IMR-90 (cell line): ENCODE results near the gene VGLL1. TPM values are rescaled to one million over a fixed set of nuclear protein-coding genes. Genes with fewer than 3 reads are reported as not detected.

Experiments
- ATAC-seq: fragments of 200-7000 bp; cut with Tn5 transposase; 2 replicates; pipeline ENCODE4 v1.9.1; 2020; ENCODE audit warnings: low read depth, mild to moderate bottlenecking, moderate library complexity
- BruUV-seq: library from RNA; stranded (reverse); fragments of 400-500 nt; replicated peaks from 2 replicates; lab custom pipeline; 2021; lab: Mats Ljungman, UMichigan
- CTCF ChIA-PET: fragments of 300-600 bp; formaldehyde crosslinking; extraction: SDS; loops from one replicate; lab custom pipeline; 2021; ENCODE audit warnings: antibody characterized with exemption; lab: Yijun Ruan, JAX
- POLR2A ChIA-PET: fragments of 300-600 bp; sonication (Branson Sonifier 250); formaldehyde crosslinking; loops from one replicate; lab custom pipeline; 2022; ENCODE audit warnings: antibody characterized with exemption; ENCODE audit not compliant: unreplicated experiment; lab: Charles Lee
- DNase-seq: peaks from one replicate; pipeline ENCODE4 v3.0.0; 2013
- H2AFZ ChIP-seq: replicated peaks from 2 replicates; pipeline ENCODE3; 2013; ENCODE audit warnings: low read length, mild to moderate bottlenecking; ENCODE audit not compliant: poor library complexity
- H2AK5ac ChIP-seq: 2 replicates; pipeline ENCODE4 v1.6.1; 2013; ENCODE audit warnings: low read depth, low read length, inconsistent platforms
- H2AK9ac ChIP-seq: replicated peaks from 2 replicates; pipeline ENCODE3; 2013; ENCODE audit warnings: mild to moderate bottlenecking, low read depth, low read length, moderate library complexity; ENCODE audit not compliant: poor library complexity
- H2BK120ac ChIP-seq: 2 replicates; pipeline ENCODE4 v1.6.1; 2013; ENCODE audit warnings: low read depth, low read length, inconsistent platforms
- H2BK15ac ChIP-seq: 3 replicates; pipeline ENCODE4 v1.6.1; 2013; ENCODE audit warnings: low read depth, low read length, inconsistent platforms
- H2BK20ac ChIP-seq: 2 replicates; pipeline ENCODE4 v1.6.1; 2013; ENCODE audit warnings: low read depth, mild to moderate bottlenecking, inconsistent platforms, low read length, moderate library complexity
- H2BK5ac ChIP-seq: 2 replicates; pipeline ENCODE4 v1.6.1; 2013; ENCODE audit warnings: mild to moderate bottlenecking, low read depth, low read length, inconsistent platforms; ENCODE audit not compliant: poor library complexity, severe bottlenecking
- H3K14ac ChIP-seq: replicated peaks from 2 replicates; pipeline ENCODE4 v1.6.1; 2013; ENCODE audit warnings: low read depth, low read length, inconsistent platforms
- H3K18ac ChIP-seq: 2 replicates; pipeline ENCODE4 v1.6.1; 2013; ENCODE audit warnings: low read depth, low read length, control low read depth
- H3K23ac ChIP-seq: 2 replicates; pipeline ENCODE4 v1.6.1; 2013; ENCODE audit warnings: low read depth, low read length, inconsistent platforms
- H3K27ac ChIP-seq: 2 replicates; pipeline ENCODE4 v1.5.1; 2013; ENCODE audit warnings: mild to moderate bottlenecking, control low read depth, low read length; ENCODE audit not compliant: insufficient read depth
- H3K27me3 ChIP-seq: 2 replicates; pipeline ENCODE4 v1.6.1; 2013; ENCODE audit warnings: low read length; ENCODE audit not compliant: control insufficient read depth, insufficient read depth
- H3K36me3 ChIP-seq: 2 replicates; pipeline ENCODE4 v1.6.1; 2013; ENCODE audit warnings: low read length, mixed read lengths; ENCODE audit not compliant: control insufficient read depth, insufficient read depth
- H3K4ac ChIP-seq: 2 replicates; pipeline ENCODE4 v1.6.1; 2013; ENCODE audit warnings: low read depth, low read length, inconsistent platforms
- H3K4me1 ChIP-seq: 2 replicates; pipeline ENCODE4 v1.6.1; 2013; ENCODE audit warnings: low read length, mixed read lengths; ENCODE audit not compliant: control insufficient read depth, insufficient read depth
- H3K4me2 ChIP-seq: 2 replicates; pipeline ENCODE4 v1.6.1; 2013; ENCODE audit warnings: low read depth, mild to moderate bottlenecking, control low read depth, low read length, moderate library complexity
- H3K4me3 ChIP-seq: 2 replicates; pipeline ENCODE4 v1.5.1; 2013; ENCODE audit warnings: low read depth, mild to moderate bottlenecking, control low read depth, low read length, moderate library complexity; ENCODE audit not compliant: insufficient read depth
- H3K56ac ChIP-seq: 2 replicates; pipeline ENCODE4 v1.6.1; 2013; ENCODE audit warnings: low read length, inconsistent platforms; ENCODE audit not compliant: insufficient read depth; ENCODE audit errors: extremely low read depth
- H3K79me1 ChIP-seq, 2 experiments: 2 replicates each; pipeline ENCODE4 v1.6.1; 2013; ENCODE audit warnings: low read length in 2 of 2, inconsistent platforms in 1 of 2, low read depth in 1 of 2
- H3K9ac ChIP-seq: 2 replicates; pipeline ENCODE4 v1.6.1; 2013; ENCODE audit warnings: low read depth, low read length, control low read depth
- H3K9me1 ChIP-seq: 2 replicates; pipeline ENCODE4 v1.6.1; 2013; ENCODE audit warnings: low read length, inconsistent platforms; ENCODE audit not compliant: insufficient read depth
- H3K9me3 ChIP-seq: 2 replicates; pipeline ENCODE4 v1.6.1; 2013; ENCODE audit warnings: low read length; ENCODE audit not compliant: control insufficient read depth, insufficient read depth
- H4K20me1 ChIP-seq: 2 replicates; pipeline ENCODE4 v1.6.1; 2013; ENCODE audit warnings: low read length, inconsistent platforms; ENCODE audit not compliant: insufficient read depth
- H4K5ac ChIP-seq: 2 replicates; pipeline ENCODE4 v1.6.1; 2013; ENCODE audit warnings: mild to moderate bottlenecking, low read depth, low read length, control low read depth
- H4K8ac ChIP-seq, 2 experiments: 2 replicates each; pipeline ENCODE4 v1.6.1; 2013; ENCODE audit warnings: low read depth in 2 of 2, low read length in 2 of 2, control low read depth in 1 of 2, inconsistent platforms in 1 of 2
- H4K91ac ChIP-seq: 2 replicates; pipeline ENCODE4 v1.6.1; 2013; ENCODE audit warnings: low read depth, low read length, inconsistent platforms; ENCODE audit not compliant: insufficient read depth
- CEBPB ChIP-seq: IDR thresholded peaks from 2 replicates; pipeline ENCODE4 v1.6.1; 2012; ENCODE audit warnings: low read depth, low read length, improper control_type of control experiment
- FOS ChIP-seq: fragments of 150-350 bp; IDR thresholded peaks from 2 replicates; pipeline ENCODE4 v1.6.1; 2016; ENCODE audit warnings: low read depth, low read length
- MAFK ChIP-seq: IDR thresholded peaks from 2 replicates; pipeline ENCODE4 v1.6.1; 2012; ENCODE audit warnings: low read depth, low read length, improper control_type of control experiment
- MAZ ChIP-seq: IDR thresholded peaks from 2 replicates; pipeline ENCODE4 v1.6.1; 2012; ENCODE audit warnings: low read depth, mild to moderate bottlenecking, low read length, improper control_type of control experiment, moderate library complexity, borderline replicate concordance
- MXI1 ChIP-seq: IDR thresholded peaks from 2 replicates; pipeline ENCODE4 v1.6.1; 2012; ENCODE audit warnings: low read depth, mild to moderate bottlenecking, low read length, moderate library complexity, borderline replicate concordance
- POLR2A ChIP-seq: IDR thresholded peaks from 2 replicates; pipeline ENCODE4 v1.6.1; 2012; ENCODE audit warnings: mild to moderate bottlenecking, low read depth, low read length
- RAD21 ChIP-seq: IDR thresholded peaks from 2 replicates; pipeline ENCODE4 v1.6.1; 2012; ENCODE audit warnings: low read length, improper control_type of control experiment
- RCOR1 ChIP-seq: IDR thresholded peaks from 2 replicates; pipeline ENCODE4 v1.6.1; 2012; ENCODE audit warnings: mild to moderate bottlenecking, low read length, improper control_type of control experiment; ENCODE audit not compliant: insufficient replicate concordance
- WGBS, 2 experiments: methylation state at CpG; one replicate each; pipeline versions ENCODE4 v1.1.5 to v1.1.7; 2013; ENCODE audit warnings: missing lambda C conversion rate in 2 of 2; ENCODE audit not compliant: insufficient read length in 1 of 2; ENCODE audit errors: extremely low coverage in 2 of 2; 5-methylcytosine and 5-hydroxymethylcytosine counted together
- dilution Hi-C: fragments of 300-500 bp; cut with HindIII; formaldehyde crosslinking; loops from one replicate; pipeline ENCODE4 v1.14.3; 2018; ENCODE audit warnings: low sequenced_read_pairs; ENCODE audit not compliant: unreplicated experiment
- in situ Hi-C: fragments of 300-500 bp; cut with MboI; formaldehyde crosslinking; loops from 3 replicates; pipeline ENCODE4 v1.14.3; 2019; ENCODE audit warnings: low sequenced_read_pairs, inconsistent platforms, mixed read lengths
- intact Hi-C: fragments of 100-400 bp; cut with micrococcal nuclease; formaldehyde crosslinking; loops from 2 replicates; pipeline ENCODE4 v1.10.0; 2022
- polyA plus RNA-seq, 3 experiments: library from polyadenylated mRNA; depleted of rRNA; stranded (reverse); fragments of >200 nt; gene quantifications; 2 replicates each; pipeline ENCODE4 v1.2.3, GENCODE V29; 2012; ENCODE audit warnings: low replicate concordance in 1 of 3
- total RNA-seq: library from RNA; depleted of rRNA; stranded (reverse); fragments of >200 nt; gene quantifications from 2 replicates; pipeline ENCODE4 v1.2.3, GENCODE V29; 2012
- TF ChIP-seq, protein P1 (sequence below): fragments of 150-350 bp; IDR thresholded peaks from 2 replicates; pipeline ENCODE4 v1.6.1; 2016; ENCODE audit warnings: low read depth, mild to moderate bottlenecking, low read length, moderate library complexity, borderline replicate concordance
- TF ChIP-seq, protein P2 (sequence below): fragments of 150-350 bp; IDR thresholded peaks from 2 replicates; pipeline ENCODE4 v1.6.1; 2017; ENCODE audit warnings: mild to moderate bottlenecking, antibody characterized with exemption, low read length, low read depth
- TF ChIP-seq, protein P3 (sequence below): conservative IDR thresholded peaks from 2 replicates; pipeline ENCODE4 v1.5.1; 2012; ENCODE audit warnings: mild to moderate bottlenecking, low read depth, low read length, improper control_type of control experiment

The VGLL1 gene
- total and polyA plus RNA-seq, 2 of the 4 experiments (the other 2 are of a cell fraction), result not detected

DNA sequence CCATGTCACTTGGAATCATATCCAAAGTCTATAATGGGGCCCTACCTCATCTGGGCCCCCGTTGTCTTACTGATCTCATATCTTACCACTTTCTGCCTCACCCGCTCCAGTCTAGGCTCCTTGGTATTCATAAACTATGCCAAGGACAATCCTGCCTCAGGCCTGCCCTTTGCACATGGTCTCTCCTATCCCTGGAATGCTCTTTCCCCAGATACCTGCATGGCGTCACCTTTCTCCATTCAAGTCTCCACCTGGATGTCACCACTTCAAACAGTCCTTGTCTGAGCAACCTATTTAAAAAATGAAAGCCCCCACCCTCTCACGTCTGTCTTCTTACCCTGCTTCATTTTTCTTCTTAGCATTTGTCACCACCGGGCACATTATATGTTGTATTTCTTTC is 8.2 kb downstream of the VGLL1 start:
- Histone ChIP-seq H2AK5ac (no peak overlapping the region), H3K56ac (no peak overlapping the region), H2BK120ac (no peak overlapping the region), H3K27ac (no peak overlapping the region), H2AK9ac (no peak overlapping the region), H4K20me1 (no peaks in the 10 kb centered on the region), H3K4me3 (no peak overlapping the region), H3K23ac (no peak overlapping the region), H2BK5ac (no peak overlapping the region), H3K9me3 (no peaks in the 10 kb centered on the region), H3K4me1 (no peaks in the 10 kb centered on the region), H3K14ac (no peak overlapping the region), H3K4ac (no peak overlapping the region), H4K8ac (no peak overlapping the region), H2BK20ac (no peak overlapping the region), H3K79me1 (no peaks in the 10 kb centered on the region), H2BK15ac (no peak overlapping the region), H3K36me3 (no peaks in the 10 kb centered on the region), H3K4me2 (no peak overlapping the region), H3K18ac (no peak overlapping the region), H4K91ac (no peak overlapping the region), H3K9me1 (no peaks in the 10 kb centered on the region), H3K27me3 (peaks cover 6% of the 10 kb centered on the region), H4K5ac (no peak overlapping the region), H2AFZ (no peak overlapping the region), H3K9ac (no peak overlapping the region)
- TF ChIP-seq RCOR1 (no peak), POLR2A (no peak), RAD21 (no peak), MAFK (no peak), FOS (no peak), MAZ (no peak), CEBPB (no peak), MXI1 (no peak)
- TF ChIP-seq, protein P1, sequence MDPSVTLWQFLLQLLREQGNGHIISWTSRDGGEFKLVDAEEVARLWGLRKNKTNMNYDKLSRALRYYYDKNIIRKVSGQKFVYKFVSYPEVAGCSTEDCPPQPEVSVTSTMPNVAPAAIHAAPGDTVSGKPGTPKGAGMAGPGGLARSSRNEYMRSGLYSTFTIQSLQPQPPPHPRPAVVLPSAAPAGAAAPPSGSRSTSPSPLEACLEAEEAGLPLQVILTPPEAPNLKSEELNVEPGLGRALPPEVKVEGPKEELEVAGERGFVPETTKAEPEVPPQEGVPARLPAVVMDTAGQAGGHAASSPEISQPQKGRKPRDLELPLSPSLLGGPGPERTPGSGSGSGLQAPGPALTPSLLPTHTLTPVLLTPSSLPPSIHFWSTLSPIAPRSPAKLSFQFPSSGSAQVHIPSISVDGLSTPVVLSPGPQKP, result no peak
- TF ChIP-seq, protein P2, sequence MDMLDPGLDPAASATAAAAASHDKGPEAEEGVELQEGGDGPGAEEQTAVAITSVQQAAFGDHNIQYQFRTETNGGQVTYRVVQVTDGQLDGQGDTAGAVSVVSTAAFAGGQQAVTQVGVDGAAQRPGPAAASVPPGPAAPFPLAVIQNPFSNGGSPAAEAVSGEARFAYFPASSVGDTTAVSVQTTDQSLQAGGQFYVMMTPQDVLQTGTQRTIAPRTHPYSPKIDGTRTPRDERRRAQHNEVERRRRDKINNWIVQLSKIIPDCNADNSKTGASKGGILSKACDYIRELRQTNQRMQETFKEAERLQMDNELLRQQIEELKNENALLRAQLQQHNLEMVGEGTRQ, result no peak
- TF ChIP-seq, protein P3, sequence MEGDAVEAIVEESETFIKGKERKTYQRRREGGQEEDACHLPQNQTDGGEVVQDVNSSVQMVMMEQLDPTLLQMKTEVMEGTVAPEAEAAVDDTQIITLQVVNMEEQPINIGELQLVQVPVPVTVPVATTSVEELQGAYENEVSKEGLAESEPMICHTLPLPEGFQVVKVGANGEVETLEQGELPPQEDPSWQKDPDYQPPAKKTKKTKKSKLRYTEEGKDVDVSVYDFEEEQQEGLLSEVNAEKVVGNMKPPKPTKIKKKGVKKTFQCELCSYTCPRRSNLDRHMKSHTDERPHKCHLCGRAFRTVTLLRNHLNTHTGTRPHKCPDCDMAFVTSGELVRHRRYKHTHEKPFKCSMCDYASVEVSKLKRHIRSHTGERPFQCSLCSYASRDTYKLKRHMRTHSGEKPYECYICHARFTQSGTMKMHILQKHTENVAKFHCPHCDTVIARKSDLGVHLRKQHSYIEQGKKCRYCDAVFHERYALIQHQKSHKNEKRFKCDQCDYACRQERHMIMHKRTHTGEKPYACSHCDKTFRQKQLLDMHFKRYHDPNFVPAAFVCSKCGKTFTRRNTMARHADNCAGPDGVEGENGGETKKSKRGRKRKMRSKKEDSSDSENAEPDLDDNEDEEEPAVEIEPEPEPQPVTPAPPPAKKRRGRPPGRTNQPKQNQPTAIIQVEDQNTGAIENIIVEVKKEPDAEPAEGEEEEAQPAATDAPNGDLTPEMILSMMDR, result no peak
- ChIA-PET POLR2A (no interaction called here), CTCF (no interaction called here)
- intact Hi-C loops, result no loop called here
- DNase-seq, result no peak
- BruUV-seq, result no TSS peak
- dilution Hi-C loops, result no loop called here
- no CpG with 5 or more reads among the region's 5 CpGs for WGBS, 2 experiments
- in situ Hi-C loops, result no loop called here
- ATAC-seq, result no peak
